T-helper 1 cell treated with Interleukin-12 subunit alpha and Interleukin-12 subunit beta and Interleukin-4 antibody, amounts not matched to agents 30 μg/mL and 1 μg/mL, for 36 hours (primary cell): ENCODE results near the gene ASXL1.
A peak's percentile ranks its signal among the peaks of the same experiment; 100 is the strongest.

ENCODE experiments used
- H3K27ac Mint-ChIP-seq: one replicate; pipeline ENCODE4 v1.8.0; 2021; ENCODE audit warnings: mild to moderate bottlenecking, mixed read lengths
- H3K27me3 Mint-ChIP-seq: one replicate; pipeline ENCODE4 v1.8.0; 2021; ENCODE audit warnings: low read depth, mixed read lengths
- H3K36me3 Mint-ChIP-seq: one replicate; pipeline ENCODE4 v1.8.0; 2021; ENCODE audit warnings: low read depth, mixed read lengths
- H3K4me1 Mint-ChIP-seq: one replicate; pipeline ENCODE4 v1.8.0; 2021; ENCODE audit warnings: low read depth, mixed read lengths
- H3K4me3 Mint-ChIP-seq: one replicate; pipeline ENCODE4 v1.8.0; 2021; ENCODE audit warnings: mild to moderate bottlenecking, moderate library complexity, mixed read lengths
- H3K9me3 Mint-ChIP-seq: one replicate; pipeline ENCODE4 v1.8.0; 2021; ENCODE audit warnings: mixed read lengths

The ASXL1 gene

GRCh38 chr20:32442630-32443373 is 84.7 kb downstream of the ASXL1 start:
- H3K36me3 Mint-ChIP-seq: peaks cover 35% of the 10 kb centered on the region
- no peak overlapping the region for H3K27ac Mint-ChIP-seq

GRCh38 chr20:32443386-32443974 is 85.3 kb downstream of the ASXL1 start:
- H3K27me3 Mint-ChIP-seq: no peaks in the 10 kb centered on the region
- H3K36me3 Mint-ChIP-seq: peaks cover 34% of the 10 kb centered on the region
- H3K4me1 Mint-ChIP-seq: peaks cover 13% of the 10 kb centered on the region
- no peak overlapping the region for H3K4me3 Mint-ChIP-seq
- no peaks in the 10 kb centered on the region for H3K9me3 Mint-ChIP-seq
- peak overlapping the region; percentile 41 for H3K27ac Mint-ChIP-seq

More at GRCh38 chr20:32442630-32443373, 84.7 kb downstream of the ASXL1 start:
- Mint-ChIP-seq H3K9me3 (no peaks in the 10 kb centered on the region), H3K27me3 (no peaks in the 10 kb centered on the region), H3K4me3 (no peak overlapping the region), H3K4me1 (peaks cover 13% of the 10 kb centered on the region)

GRCh38 chr20:32444474-32445220 is 86.5 kb downstream of the ASXL1 start:
- Mint-ChIP-seq H3K27me3 (no peaks in the 10 kb centered on the region), H3K27ac (no peak overlapping the region), H3K36me3 (peaks cover 25% of the 10 kb centered on the region), H3K9me3 (no peaks in the 10 kb centered on the region), H3K4me3 (no peak overlapping the region), H3K4me1 (peaks cover 13% of the 10 kb centered on the region)

- Mint-ChIP-seq H3K27me3 (no peaks in the 10 kb centered on the region), H3K4me3 (no peak overlapping the region), H3K4me1 (peaks cover 12% of the 10 kb centered on the region), H3K9me3 (no peaks in the 10 kb centered on the region), H3K27ac (peak overlapping the region; percentile 51), H3K36me3 (peaks cover 23% of the 10 kb centered on the region)
Observed at GRCh38 chr20:32445539-32446273, 87.6 kb downstream of the ASXL1 start.

- H3K36me3 Mint-ChIP-seq: peaks cover 18% of the 10 kb centered on the region
- H3K27ac Mint-ChIP-seq: peak overlapping the region; percentile 45
- no peaks in the 10 kb centered on the region for H3K9me3 Mint-ChIP-seq
Observed at GRCh38 chr20:32446301-32447100, 88.4 kb downstream of the ASXL1 start.

GRCh38 chr20:32447136-32448027 is 89.3 kb downstream of the ASXL1 start:
- Mint-ChIP-seq H3K9me3 (no peaks in the 10 kb centered on the region), H3K27me3 (no peaks in the 10 kb centered on the region), H3K36me3 (peaks cover 18% of the 10 kb centered on the region), H3K4me1 (peaks cover 9% of the 10 kb centered on the region), H3K4me3 (no peak overlapping the region), H3K27ac (no peak overlapping the region)

More at GRCh38 chr20:32446301-32447100, 88.4 kb downstream of the ASXL1 start:
- Mint-ChIP-seq H3K4me1 (peaks cover 9% of the 10 kb centered on the region), H3K27me3 (no peaks in the 10 kb centered on the region), H3K4me3 (no peak overlapping the region)

GRCh38 chr20:32448306-32449056 is 90.3 kb downstream of the ASXL1 start:
- H3K36me3 Mint-ChIP-seq: peaks cover 13% of the 10 kb centered on the region
- H3K9me3 Mint-ChIP-seq: no peaks in the 10 kb centered on the region
- no peak overlapping the region for H3K27ac Mint-ChIP-seq
- peaks cover 6% of the 10 kb centered on the region for H3K4me1 Mint-ChIP-seq
- no peak overlapping the region for H3K4me3 Mint-ChIP-seq
- H3K27me3 Mint-ChIP-seq: no peaks in the 10 kb centered on the region

- H3K27ac Mint-ChIP-seq: peak overlapping the region; percentile 50
- no peaks in the 10 kb centered on the region for H3K9me3 Mint-ChIP-seq
- H3K4me1 Mint-ChIP-seq: peaks cover 3% of the 10 kb centered on the region
- H3K36me3 Mint-ChIP-seq: peaks cover 13% of the 10 kb centered on the region
- no peak overlapping the region for H3K4me3 Mint-ChIP-seq
- no peaks in the 10 kb centered on the region for H3K27me3 Mint-ChIP-seq
Observed at GRCh38 chr20:32449057-32449889, 91.1 kb downstream of the ASXL1 start.

- Mint-ChIP-seq H3K27ac (peak overlapping the region; percentile 50), H3K27me3 (no peaks in the 10 kb centered on the region), H3K9me3 (no peaks in the 10 kb centered on the region), H3K36me3 (peaks cover 10% of the 10 kb centered on the region), H3K4me1 (peaks cover 3% of the 10 kb centered on the region), H3K4me3 (no peak overlapping the region)
Observed at GRCh38 chr20:32449890-32450401, 91.8 kb downstream of the ASXL1 start.

- H3K27ac Mint-ChIP-seq: no peak overlapping the region
- peaks cover 7% of the 10 kb centered on the region for H3K36me3 Mint-ChIP-seq
- no peaks in the 10 kb centered on the region for H3K9me3 Mint-ChIP-seq
- H3K4me1 Mint-ChIP-seq: no peaks in the 10 kb centered on the region
- no peaks in the 10 kb centered on the region for H3K27me3 Mint-ChIP-seq
- H3K4me3 Mint-ChIP-seq: no peak overlapping the region
Observed at GRCh38 chr20:32450484-32451061, 92.4 kb downstream of the ASXL1 start.

- H3K4me1 Mint-ChIP-seq: no peaks in the 10 kb centered on the region
- H3K27me3 Mint-ChIP-seq: no peaks in the 10 kb centered on the region
- no peaks in the 10 kb centered on the region for H3K9me3 Mint-ChIP-seq
- H3K4me3 Mint-ChIP-seq: no peak overlapping the region
- peaks cover 7% of the 10 kb centered on the region for H3K36me3 Mint-ChIP-seq
- H3K27ac Mint-ChIP-seq: no peak overlapping the region
Observed at GRCh38 chr20:32451340-32451681, 93.2 kb downstream of the ASXL1 start.
